Stimulated activated CD8-positive, alpha-beta memory T cell treated with anti-CD3 and anti-CD28 coated beads, Interleukin-4, amount 100 ng/mL, for 24 hours (primary cell): ENCODE measurements around the gene WNT8B.

Experiments used
- DNase-seq: peaks from one replicate; pipeline ENCODE4 v3.0.0-alpha.2; 2020; ENCODE audit warnings: low read depth

WNT8B gene

DNA sequence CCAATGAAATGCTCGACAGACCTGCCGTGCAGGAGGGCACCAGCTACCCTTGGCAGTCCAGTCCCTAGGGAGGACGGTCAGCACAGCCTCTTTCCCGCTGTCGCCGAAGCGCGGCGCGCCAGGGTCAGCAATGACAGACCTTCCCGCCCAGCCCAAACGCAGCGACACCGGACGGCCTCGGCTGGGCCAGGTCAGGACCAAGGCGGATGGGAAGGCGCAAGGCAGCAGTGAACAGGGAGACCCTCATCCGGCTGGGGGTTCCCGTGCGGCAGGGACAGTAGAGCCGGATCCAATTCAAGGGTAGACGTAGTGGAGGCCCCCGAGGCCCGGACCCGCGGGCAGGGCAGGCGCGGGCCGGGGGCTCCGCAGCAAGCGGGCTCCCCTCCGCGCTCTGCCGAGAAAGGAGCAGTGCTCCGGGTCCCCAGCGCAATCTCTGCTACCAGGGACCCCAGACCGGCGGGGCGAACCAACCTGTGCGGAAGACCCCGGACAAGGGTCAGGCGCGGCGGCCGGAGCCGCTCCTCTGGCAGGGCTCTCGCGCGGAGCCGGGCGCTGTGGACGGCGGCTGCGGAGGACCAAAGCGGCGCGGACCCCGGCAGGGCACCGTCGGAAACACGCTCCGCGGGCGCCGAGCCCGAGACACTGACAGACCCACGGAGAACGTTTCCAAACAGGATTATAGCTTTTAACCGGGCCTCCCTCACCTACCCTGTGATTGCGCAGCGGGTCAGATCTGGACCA lies 56.7 kb downstream of the WNT8B start, which contains the start of gene SEC31B:
SEC31B (minus strand) TSS at position 551 of the 741 bp plus-strand sequence. CDS start 2,909 bp downstream, outside the sequence.
- DNase-seq = no peak

DNA sequence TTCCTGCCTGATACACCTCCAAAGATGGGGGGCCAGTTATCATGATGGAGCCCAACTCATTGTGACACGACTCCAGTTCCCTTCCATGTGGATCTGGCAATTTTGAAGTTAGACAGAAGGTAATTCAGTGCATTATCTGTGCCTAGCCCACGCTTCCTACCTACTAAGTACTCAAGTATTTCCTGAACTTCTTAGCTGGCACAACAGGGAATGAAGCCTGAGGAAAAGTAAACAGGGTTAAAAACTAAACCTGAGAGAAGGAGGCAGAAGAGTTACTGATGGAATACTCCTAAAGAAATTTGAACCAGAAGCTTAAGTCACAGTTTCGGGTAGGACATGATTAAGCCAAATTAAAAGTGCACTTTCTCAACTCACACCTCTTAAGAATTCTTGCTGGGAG lies 58.0 kb downstream of the WNT8B start:
- DNase-seq = no peak

DNA sequence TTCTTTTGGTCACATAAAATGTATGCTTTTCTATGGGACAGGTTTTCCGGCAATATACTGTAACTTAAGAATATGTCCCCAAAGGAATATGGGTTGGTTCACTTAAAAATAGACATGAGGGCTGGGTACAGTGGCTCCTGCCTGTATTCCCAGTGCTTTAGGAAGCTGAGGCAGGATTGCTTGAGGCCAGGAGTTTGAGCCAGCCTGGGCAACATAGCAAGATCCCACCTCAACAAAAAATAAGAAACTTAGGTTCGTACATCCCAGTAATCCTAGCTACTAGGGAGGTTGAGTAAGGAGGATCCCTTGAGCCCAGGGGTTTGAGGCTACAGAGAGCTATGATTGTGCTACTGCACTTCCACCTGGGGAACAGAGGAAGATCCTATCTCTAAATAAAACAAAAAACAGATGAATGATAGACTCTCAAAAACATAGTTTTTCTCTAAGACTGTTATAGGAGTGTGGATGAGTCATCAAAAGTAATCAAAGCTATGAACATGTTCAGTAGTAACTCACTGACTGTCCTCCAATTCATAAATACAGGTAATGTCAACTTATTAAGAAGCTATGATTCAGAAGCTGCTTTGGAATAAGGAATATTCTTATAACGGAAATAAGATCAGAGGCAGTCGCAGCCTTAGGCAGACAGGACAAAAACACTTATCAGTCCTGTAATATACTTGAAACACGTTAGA lies 59.4 kb downstream of the WNT8B start:
- no peak for DNase-seq

DNA sequence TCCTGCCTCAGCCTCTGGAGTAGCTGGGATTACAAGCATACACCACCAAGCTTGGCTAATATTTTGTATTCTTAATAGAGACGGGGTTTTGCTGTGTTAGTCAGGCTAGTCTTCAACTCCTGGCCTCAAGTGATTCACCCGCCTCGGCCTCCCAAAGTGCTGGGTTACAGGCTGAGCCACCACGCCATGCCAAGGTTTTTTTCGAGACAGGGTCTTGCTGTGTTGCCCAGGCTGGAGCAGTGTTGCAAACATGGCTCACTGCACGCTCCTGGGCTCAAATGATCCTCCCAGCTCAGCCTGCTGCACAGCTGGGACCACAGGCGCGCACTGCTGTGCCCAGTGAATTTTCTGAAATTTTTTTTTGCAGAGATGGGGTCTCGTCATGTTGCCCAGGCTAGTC lies 60.1 kb downstream of the WNT8B start:
- DNase-seq = no peak

DNA sequence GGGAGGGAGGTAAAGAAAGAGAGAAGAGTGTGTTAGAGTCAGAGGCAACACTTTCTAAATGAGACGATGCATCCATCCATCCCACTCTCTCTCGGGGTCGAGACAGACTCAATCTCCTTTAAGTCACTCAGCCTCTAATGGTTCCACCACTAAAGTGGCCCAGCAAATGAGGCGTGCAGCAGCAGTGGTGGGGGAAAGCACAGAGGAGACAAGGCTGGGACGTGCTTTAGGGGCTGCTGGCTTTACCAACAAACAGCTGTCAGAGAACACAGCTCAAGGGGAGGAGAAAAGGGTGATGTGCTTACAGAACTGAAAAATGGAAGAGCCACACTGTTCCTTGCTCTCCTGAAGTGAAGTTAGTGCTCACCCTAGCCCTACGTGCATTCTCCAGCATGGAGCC lies 61.4 kb downstream of the WNT8B start:
- no peak for DNase-seq

DNA sequence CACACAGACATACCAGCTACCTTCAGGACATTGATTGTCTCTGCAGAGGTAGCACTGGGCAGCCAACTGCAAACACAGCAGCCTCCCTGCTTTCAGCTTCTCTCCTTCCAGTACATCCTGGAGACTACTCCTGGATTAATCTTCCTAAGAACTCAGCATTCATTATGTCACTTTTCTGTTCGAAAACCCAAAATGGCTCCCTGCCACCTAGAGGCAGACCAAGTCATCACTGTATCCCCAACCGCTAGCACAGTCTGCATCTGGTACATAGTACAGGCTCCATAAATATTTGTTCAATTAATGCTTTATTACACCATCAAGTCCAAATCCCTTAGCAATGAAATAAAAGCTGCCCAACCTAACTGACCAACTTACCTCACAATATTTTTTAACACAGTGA lies 61.8 kb downstream of the WNT8B start:
- no peak for DNase-seq

DNA sequence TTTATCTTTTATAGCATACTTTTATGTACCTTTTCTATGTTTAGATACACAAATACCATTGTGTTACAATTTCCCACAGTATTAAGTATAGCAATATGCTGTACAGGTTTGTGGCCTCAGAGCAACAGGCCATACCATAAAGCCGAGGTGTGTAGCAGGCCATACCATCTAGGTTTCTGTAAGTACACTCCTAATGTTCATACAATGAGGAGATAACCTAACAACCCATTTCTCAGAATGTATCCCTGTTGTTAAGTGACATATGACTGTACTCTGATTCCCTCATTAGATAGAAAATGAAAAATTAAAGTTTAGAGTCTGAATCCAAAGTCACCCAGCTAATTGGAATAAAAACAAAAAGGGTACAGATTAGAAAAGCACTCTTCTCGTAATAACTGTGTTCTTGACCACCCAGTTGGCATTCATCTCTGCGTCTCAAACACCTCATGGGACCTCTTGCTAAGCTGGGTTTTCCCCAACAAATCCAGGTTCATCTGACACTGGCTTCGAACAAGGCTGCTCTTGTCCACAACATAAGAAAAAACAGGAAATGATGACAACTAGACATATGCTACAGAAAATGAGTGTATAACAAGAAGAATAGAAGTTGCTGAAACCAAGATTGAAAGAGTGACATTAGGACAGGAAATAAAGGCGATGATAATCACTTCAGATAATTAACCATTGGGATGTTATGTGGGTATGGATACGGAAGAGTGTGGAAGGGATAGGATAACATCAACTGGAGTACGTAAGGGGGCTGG lies 65.5 kb downstream of the WNT8B start:
- no peak for DNase-seq

DNA sequence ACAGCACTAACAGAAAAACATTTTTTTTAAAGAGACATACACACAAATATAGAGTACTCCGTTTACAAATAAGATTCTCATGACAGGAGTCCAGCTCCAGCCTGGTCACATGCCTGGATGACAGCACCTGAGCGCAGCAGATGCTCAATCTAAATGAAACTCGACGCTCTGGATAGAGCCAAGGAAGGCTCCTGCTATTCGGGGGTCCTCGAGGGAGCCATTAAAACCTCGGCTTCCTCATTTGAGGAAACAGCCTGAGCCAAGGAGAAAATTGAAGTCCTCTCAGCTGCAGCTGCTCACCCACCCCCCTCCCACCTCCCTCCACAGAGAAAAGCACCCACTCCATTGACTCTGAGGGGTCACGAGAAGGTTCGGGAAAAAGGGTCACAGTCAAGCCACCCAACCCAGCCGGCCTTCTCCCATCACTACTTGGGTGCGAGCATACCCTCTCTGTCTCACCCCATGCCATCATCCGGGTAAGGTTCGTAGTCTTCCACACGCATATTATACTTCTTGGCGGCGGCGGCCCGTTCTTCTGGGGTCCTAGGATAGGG lies 66.2 kb downstream of the WNT8B start:
- DNase-seq = no peak

DNA sequence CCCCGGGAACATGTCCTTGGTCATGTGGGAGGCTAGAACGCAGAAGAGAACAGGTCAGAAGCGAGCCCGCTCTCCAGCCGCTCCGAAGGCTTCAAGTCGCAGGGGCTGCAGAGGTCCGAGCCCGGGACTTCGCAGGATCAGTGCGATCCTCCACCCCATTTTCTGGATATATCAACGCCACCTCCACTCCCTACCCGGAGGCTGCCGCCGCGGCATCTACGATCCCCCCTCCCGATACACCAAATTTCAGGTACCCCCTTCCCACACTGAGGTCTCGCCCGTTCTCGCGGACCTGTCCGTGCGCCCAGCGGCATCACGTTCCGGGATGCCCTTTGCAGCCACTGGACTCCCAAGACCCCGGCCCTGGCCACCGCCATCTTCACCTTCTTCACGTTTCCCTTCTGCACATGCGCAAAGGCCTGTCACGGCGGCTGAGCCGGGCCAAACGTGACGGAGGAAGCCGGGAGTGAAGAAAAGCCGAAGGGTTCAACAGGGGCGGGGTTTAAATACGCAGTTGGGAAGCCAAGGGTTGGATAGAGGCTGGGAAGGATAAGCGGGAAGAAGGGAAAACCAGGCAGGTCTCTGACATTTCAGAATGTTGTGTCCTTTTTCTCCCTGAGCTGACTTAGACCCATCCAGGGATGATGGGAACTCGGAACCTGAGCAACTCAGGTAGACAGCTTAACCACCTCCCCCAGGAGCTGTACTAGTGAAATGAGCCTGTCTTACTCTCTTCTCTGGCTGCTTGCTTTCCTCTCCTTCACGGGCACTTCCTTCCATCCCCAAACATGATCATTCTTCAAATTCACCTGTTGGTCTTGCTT lies 66.9 kb downstream of the WNT8B start, which contains the start of gene NDUFB8:
NDUFB8 (minus strand) TSS at position 397 of the 824 bp plus-strand sequence; CDS start at position 377, 20 bp downstream.
- DNase-seq = peak; percentile 76

DNA sequence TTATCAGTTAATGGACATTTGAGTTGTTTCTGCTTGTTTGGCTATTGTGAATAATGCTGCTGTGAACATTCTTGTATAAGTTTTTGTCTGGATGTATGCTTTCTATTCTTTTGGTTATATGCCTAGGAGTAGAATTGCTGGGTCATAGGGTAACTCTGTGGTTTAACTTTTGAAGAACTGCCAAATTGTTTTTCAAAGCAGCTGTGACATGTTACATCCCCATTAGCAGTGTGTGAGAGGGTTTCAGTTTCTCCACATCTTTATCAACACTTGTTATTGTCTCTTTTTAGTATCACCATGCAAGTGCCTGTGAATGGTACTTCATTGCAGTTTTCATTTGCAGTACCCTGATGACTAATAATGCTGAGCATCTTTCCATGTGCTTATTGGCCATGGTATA lies 69.0 kb downstream of the WNT8B start:
- no peak for DNase-seq
